Islet of Langerhans (tissue), 1 donor: ENCODE measurements around the gene ZAR1.

ENCODE experiments used
- FAIRE-seq: peaks from one replicate; lab custom pipeline; 2011; peaks lifted over from hg19 to GRCh38; lab: Jason Lieb, UNC

Gene ZAR1

DNA sequence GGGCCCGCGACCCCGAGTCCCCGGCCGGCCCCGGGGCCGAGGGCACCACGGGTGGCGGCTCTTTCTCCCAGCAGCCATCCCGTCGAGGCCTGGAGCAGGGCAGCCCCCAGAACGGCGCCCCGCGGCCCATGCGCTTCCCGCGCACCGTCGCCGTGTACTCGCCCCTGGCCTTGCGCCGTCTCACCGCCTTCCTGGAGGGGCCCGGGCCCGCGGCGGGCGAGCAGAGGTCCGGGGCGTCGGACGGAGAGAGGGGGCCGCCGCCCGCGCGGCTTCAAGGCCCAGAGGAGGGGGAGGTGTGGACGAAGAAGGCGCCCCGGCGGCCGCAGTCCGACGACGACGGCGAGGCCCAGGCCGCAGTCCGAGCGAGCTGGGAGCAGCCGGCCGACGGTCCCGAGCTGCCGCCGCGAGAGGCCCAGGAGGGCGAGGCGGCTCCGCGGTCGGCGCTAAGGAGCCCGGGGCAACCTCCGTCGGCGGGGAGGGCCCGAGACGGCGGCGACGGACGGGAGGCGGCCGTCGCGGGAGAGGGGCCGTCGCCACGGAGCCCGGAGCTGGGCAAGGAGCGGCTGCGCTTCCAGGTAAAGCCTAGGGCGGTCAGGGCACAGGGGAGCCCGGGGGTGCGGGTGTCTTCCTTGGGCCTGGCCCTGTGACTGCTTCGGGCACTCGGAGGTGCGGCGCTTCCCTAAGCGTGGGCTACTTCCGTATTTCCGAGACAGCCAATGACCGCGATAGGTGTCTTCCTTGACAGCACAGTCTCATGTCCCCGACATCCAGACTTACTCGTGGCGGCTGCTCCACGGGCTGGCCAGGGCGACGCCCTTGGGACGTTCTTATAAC lies 845 bp downstream of the ZAR1 start:
- no peak for FAIRE-seq

DNA sequence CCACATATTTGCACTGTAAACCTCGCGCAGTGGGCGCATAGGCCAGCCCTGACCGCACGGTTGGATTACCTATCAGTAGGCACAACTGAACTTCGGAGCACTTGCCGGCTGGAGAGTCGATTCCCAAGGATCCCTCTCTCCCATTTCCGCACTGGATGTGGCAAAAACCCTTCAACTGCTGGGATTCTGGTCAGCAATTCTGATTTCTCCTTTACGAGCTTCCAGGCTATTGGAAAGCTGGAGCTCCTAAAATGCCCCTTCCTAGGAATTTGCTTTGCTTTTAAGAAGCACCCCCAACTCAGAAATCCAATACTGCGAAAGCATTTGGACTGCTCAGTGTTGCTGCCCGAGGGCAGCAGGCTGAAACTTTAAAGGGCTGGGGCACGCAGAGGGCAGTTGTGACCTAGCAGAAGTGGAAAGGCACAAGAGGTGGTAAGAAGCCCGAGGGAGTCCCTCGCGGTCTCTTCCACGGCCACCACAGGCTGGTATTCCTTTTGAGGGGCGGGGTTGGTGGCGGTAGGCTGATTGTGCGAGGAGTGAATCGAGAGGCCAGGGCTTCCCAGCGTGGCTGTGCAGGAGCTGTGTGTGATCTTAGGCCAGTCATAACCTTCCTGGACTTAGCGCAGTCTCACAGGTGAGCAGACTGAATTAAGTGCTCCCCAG lies 1.6 kb downstream of the ZAR1 start:
- FAIRE-seq: no peak

DNA sequence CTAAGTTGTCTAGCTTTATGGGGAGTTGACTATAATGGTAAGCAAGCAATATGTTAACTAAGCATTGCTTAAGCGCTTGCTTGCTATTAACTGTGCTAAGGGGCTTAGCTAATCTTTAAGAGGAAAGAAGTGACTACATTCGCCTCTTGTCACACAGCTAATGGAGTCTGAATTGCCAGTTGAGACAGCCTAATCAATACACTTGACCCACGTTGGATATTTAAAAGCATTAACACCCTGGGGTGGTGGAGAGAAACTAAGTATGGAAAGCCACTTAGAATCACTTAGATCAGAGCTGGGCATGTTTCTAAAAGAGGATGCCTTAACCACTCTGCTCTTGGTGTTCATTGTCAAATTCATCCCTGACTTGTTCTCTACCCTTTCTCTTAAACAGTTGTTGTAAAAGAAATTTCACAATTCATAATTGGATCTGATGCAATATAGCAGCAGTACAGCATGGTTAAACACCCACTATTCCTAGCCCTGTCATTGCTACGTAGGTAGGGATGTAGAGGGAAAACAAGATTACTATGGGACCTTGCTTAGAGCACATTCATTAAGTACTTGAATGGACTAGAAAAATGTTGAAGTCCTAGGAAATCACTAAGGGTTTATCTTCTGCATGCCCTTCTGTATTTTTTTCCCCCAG lies 3.5 kb downstream of the ZAR1 start:
- FAIRE-seq: no peak

DNA sequence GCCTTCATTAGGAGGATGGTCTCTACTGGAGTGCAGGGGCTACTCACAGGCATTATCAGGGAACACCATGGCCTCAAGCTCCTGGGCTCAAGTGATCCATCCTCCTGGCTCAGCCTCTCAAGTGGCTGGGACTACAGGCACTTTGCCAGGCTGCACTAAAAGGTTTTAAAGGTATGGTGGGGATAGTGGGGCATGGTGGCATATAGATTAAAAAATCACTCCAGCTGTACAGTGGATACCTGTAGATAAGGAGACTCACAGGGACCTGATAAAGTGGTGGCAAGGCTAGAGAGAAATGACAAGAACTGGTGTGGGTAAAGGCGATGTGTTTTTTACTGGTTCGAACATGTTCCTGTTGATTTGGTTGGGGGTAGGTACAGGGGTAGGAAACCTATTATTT lies 5.9 kb downstream of the ZAR1 start:
- no peak for FAIRE-seq

DNA sequence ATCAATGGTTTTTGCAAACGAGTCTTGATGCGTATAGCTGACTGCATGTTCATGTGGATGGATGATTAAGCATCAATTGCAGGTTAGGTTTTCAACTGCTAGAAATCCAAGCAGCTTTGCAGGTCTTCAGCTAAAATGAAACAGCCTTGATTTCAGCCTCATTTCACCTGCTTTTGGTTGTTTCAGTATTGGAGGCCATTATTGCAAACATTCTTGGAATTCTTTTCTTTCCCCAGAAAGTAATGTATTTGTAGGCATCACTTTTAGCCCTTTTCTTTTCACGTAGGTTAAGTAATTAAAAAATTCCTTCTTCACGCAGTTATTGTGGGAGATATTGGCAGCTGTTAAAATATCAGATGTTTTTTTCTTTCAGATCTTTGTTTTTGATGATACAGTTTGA lies 8.8 kb downstream of the ZAR1 start:
- no peak for FAIRE-seq

DNA sequence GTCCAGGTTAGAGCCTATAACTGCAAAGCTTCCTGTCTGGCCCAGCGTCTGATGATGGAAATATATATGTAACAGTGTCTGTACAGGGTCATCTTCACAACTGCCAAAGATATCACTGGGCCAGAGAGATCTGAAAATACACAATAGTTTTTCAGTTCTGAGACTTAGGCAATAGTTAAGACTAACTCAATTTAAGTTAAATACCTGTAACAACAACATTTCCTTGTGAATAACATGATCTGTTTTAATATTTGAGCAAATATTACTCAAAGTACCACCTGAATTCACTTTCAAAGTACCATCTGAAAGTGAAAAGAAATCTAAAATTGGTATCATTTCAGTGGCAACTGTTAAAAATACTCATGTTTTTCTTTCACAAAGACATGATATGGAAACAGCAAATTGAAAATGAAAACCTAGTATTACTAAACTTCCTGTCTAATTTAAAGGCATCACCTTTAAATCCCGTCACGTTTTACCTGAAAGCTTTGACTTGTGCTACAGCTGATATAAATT lies 9.6 kb downstream of the ZAR1 start:
- no peak for FAIRE-seq

DNA sequence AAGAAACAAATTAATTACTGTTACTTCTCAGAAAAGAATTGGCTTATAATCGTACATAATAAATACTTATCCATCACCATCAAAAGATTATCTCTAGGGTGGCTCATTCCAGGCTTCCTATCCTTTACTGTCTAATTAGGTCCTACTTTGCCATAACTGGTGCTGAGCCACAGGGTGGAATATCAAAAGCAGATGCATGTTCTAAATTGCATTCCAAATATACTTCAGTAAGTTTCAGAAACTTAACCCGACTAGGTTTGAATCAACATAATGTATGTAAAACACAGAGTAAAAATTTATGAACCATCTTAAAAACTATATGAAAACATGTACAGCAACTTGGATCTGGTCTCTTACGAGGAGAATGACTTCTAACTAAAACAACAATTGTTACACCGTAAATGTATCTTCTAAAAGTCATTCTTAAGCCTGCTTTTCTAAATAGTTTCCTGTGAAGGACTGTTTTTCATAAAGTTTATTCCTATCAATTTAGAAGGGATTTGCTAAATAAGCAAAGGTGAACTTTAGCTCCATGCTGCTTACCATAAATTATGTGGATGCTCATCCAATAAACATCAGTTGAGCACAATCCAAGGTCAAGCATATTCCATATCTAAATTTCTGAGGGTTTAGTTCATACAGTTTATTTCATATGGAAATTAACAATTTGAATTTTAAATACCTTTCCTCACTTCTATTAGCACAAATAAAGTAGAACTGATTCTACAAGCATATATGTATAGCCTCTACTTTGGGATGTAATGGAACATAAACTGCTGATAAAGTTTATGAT lies 13.4 kb downstream of the ZAR1 start:
- FAIRE-seq: peak; percentile 5

DNA sequence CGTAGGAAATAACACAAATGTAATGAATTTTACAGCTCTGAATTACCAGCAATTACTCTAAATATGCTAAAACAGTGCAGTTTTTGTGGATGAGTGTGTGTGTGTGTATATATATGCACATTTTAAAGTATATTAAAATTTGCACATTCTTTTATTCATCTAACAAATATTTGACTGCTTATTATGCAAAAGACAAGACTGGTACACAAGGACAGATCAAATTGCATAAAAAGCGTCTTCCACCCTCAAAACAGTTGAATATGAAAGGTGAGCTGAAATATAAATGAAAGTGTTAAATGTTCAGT lies 13.9 kb downstream of the ZAR1 start:
- FAIRE-seq: no peak

DNA sequence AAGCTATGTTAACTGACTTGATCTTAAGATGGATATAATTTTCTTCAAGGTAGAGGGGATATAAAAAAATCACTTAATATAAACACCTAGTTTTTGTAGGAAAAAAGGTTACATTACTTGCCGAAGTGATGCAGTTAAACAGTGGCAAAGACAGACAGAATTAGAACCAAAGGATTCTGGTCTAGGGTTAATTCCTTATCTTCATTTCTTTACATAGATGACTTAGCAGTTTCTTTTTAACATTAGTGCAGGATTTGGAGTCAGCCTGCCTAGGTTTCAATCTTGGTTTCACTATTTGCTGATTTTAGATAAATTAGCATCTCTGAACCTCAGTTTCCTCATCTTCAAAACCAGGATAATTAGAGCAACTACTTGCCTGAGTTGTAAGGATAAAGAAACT lies 14.3 kb downstream of the ZAR1 start:
- FAIRE-seq: no peak

DNA sequence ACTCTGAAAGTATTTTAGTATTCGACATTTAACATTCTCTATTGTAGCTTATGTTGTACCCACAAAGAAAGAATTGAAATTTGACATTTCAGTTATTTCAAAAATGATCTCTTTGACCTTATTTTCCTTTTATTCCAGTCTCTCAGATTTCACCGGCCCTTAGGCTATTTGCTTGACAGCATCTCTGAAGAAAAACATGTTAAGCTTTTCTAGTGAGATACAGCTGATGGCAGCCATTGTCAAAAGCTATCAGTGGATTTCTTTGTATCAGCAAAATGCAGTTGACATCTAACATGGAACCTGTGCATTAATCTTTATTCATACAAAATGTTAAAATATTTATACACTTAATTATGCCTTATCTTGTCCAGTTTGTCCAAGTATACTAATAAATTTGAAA lies 16.7 kb downstream of the ZAR1 start:
- FAIRE-seq: no peak

DNA sequence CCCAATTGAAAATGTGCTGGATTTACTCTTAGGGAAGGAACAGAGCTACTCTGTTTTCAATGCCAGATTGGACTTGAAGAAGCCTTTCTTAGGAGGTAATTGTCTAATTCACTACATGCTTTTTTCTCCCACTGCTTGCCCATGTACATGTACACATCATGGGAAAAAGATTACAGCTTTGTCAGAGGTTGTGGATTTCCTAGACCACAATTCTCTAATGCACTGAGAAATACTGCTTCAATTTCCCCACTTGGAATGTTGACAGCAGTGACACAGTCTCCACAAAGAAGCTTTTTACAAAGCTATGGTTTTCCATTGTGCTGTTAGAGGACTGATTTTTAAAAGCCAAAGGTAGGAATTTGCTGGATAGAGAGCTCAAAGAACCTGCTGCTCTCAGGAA lies 19.5 kb downstream of the ZAR1 start:
- no peak for FAIRE-seq

DNA sequence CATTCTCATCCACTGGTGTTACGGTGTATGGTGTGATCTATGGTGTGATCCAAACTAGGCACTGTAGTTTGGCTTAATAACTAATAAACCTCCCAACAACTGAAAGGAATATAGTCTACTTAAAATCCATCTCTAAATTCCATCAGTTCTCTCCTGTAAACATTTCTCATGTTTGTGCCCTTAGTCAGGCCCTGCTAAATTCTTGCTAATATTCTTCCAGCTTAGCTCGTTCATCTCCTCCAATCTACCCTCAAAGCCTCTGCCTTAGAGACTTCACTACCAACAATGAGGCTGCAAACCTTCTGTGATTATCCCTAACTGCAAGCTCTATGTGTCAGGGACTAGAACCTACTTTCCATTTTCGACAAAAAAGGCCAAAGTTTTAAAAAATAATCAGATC lies 28.1 kb downstream of the ZAR1 start:
- FAIRE-seq: no peak

DNA sequence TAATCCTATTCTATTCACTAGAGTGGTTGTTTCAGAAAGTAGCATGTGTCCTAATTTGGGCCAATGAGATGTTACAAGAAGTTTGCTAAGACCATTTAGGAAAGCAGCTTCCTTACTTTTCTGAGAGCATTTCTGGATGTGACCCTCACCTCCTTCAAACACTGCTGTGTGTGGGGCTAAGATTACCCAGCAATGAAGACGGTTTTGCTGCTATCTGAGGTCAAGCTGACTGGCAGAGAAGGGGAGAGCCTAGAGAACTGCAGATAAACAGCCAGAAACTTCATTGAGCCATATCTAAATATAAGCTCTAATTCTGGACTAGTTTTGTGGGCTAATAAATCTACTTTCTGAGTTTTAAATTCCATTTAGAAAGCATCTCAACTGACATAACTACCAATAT lies 36.4 kb downstream of the ZAR1 start:
- FAIRE-seq: no peak

DNA sequence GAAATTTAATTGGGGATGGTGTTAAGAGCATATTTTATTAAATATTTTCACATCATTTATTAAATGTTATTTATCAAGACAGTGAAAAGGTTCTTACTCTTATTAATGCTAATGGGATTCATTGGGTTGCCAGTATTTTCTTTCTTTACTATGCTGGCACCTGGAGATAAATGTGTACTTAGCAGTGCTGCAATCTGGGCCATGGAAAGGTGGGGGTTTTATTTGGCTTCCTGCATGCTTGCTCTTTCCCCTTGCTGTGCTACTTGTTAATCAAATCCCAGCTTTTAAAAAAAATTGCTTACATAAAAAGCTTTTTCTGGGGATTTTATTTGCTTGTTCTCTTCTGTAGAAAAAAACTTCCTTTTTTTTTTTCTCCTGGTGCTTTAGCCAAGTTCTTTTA lies 48.3 kb downstream of the ZAR1 start:
- FAIRE-seq: peak; percentile 55

DNA sequence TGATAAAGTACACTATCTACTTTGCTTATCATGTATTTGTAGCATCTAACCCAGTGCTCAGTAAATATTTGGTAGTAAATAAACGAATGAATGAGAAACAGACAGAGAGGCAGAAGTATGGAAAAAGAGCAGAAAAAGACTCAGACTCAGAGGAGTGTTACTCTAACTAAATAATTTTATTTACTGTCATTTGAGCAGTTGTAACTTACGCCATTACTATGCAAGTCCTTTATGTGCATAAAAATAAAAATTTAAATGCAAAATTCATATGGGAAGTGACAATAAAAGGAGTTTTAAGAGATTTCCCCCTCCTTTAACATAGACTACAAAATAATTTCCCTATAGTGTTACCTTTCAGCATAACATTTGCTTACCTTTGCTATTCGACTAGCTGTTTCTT lies 49.5 kb downstream of the ZAR1 start:
- no peak for FAIRE-seq

DNA sequence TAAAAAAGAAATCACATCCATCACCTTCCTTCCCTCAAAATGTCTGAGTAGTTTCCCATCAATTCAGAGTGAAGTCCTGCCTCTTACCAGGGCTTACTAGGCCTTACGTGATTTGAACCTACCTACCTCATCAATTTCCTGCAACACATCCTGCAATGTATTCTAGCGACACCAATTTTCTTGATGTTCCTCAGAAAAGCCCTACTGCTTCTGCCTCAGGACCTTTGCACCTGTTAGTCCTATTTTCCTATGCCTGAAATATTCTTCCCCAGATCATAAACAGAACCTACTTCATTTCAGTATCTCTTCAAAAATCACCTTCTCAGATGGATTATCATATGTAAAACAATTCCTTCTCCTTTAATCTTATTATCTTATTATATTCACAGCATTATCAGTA lies 52.8 kb downstream of the ZAR1 start:
- FAIRE-seq: no peak

DNA sequence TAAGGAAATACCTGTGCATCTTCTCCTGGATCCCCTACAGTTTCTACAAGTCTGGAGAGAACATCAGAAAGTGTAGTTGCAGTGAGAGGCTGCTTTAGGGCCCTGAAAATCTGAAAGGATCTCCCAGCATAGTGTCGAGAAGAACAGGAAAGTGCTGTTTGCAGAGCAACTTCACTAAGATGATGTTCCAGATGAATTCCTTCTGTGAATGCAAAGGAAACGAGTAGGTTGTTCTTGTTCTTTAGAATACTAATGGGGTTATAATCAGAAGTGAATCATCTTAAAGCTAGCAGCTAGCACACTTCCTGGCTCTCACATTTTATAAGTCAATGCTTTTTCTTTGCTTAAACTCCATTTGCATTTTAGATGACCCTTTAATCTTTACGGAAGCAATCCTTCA lies 53.7 kb downstream of the ZAR1 start:
- FAIRE-seq: no peak
